GM23248 (cell line): ENCODE measurements around the gene ZBTB26.
"Not testable (repeated sequence)": the region's sequence is repeated elsewhere in the genome, so short reads cannot be mapped to it uniquely, and the experiment has no call there.

Experiments used
- EZH2 ChIP-seq: fragments of 200-600 bp; sonication (generic); IDR thresholded peaks from 2 replicates; pipeline ENCODE4 v1.6.1; 2018; ENCODE audit warnings: antibody characterized with exemption, mild to moderate bottlenecking; ENCODE audit not compliant: insufficient read depth, poor library complexity, severe bottlenecking
- EZH2phosphoT487 ChIP-seq: fragments of 200-600 bp; sonication (generic); IDR thresholded peaks from 2 replicates; pipeline ENCODE4 v1.6.1; 2018; ENCODE audit warnings: antibody characterized with exemption, moderate library complexity, mild to moderate bottlenecking, low read depth; ENCODE audit not compliant: insufficient read depth

- not testable (repeated sequence) for TF ChIP-seq EZH2, EZH2phosphoT487
Observed at GRCh38 chr9:122906122-122906521, 25.2 kb downstream of the ZBTB26 start.
